IPS-18c (cell line): ENCODE measurements around the gene ACSBG1.

Experiments
- H3K4me3 ChIP-seq: 2 replicates; pipeline ENCODE4 v1.7.0; 2013; ENCODE audit warnings: low read depth, mild to moderate bottlenecking, low read length, moderate library complexity; ENCODE audit not compliant: insufficient read depth
- H3K9me3 ChIP-seq: one replicate; pipeline ENCODE4 v1.6.1; 2013; ENCODE audit warnings: mild to moderate bottlenecking, low read length, moderate library complexity; ENCODE audit not compliant: control insufficient read depth, insufficient read depth

The ACSBG1 gene, protein sequence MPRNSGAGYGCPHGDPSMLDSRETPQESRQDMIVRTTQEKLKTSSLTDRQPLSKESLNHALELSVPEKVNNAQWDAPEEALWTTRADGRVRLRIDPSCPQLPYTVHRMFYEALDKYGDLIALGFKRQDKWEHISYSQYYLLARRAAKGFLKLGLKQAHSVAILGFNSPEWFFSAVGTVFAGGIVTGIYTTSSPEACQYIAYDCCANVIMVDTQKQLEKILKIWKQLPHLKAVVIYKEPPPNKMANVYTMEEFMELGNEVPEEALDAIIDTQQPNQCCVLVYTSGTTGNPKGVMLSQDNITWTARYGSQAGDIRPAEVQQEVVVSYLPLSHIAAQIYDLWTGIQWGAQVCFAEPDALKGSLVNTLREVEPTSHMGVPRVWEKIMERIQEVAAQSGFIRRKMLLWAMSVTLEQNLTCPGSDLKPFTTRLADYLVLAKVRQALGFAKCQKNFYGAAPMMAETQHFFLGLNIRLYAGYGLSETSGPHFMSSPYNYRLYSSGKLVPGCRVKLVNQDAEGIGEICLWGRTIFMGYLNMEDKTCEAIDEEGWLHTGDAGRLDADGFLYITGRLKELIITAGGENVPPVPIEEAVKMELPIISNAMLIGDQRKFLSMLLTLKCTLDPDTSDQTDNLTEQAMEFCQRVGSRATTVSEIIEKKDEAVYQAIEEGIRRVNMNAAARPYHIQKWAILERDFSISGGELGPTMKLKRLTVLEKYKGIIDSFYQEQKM

DNA sequence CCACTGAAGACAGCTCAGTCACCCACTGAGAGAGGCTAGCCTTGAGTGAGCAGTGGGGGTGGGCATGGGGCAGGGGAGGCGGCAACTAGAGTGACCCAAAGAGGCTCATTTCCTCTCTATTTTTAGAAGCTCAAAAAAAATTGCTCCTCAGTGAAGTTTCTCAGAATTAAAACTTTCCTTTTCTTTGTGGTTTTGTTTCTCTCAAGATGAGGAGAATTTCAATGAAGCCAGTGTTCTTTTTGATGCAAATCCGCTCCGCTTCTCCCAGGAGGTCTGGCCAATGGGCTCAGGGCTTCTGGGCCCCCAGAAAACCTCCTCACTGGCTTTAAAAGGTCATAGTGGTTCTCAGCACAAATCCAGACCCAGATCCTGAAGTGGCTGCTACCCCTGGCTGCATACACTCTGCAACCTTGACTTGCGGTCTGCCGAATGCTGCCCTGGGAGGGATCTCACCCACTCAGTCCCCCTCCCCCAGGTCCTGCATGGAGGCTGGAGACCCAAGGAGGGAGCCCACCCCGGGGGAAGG is at the start of gene ACSBG1:
TSS of gene ACSBG1 (minus strand) at position 51 of the 526 bp plus-strand sequence. CDS start 64 bp downstream, outside the sequence.
- no peak within 1 kb of the TSS for H3K4me3 ChIP-seq
- H3K9me3 ChIP-seq: no peaks in the 10 kb centered on the region

GRCh38 chr15:78282324-78282723 is 48.0 kb upstream of the ACSBG1 start:
- Histone ChIP-seq H3K4me3 (no peak overlapping the region), H3K9me3 (no peaks in the 10 kb centered on the region)

GRCh38 chr15:78280319-78281072 is 46.1 kb upstream of the ACSBG1 start:
- no peaks in the 10 kb centered on the region for H3K9me3 ChIP-seq
- no peak overlapping the region for H3K4me3 ChIP-seq

DNA sequence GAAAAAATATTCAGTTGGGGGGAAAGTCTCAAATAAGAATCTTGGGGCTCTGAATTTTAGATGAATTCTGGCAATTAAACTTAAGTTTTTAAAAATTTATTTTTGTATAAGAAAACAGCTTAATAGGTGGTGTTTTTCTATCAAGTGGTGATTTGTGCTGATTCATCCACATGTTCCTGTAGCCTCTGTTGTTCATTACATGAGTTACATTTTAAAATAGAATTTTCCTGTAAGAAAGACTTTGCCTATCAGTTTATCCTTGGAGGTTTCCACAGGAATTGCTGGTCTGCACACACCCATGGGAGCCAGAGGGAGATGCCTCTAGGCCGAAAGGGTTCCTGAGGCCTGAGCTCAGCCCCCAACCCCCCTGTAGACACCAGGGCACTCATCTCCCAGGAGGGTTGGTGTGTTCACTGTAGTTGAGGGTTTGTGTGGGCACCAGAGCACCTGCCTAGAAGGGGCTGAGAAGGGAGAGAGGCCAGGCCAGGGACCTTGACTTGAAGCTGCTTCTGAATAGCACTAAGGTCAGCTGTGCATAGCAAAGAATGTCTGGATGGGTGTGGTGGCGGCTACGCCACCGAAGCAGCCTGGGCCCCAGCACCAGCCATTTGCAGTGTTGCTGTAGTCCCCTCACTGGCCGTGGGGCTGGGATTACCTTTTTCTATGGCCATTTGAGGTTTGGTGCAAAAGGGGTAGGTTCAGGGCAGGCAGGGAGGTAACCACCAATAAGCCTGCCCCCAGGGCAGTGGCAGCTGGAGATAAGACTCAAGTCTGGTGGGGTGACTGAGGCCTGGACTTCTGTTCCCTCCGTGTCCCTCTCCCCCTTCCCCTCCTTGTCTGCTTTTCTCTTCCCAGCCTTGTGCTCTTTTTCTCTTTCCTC is 41.9 kb upstream of the ACSBG1 start:
- no peak overlapping the region for H3K4me3 ChIP-seq
- no peaks in the 10 kb centered on the region for H3K9me3 ChIP-seq

GRCh38 chr15:78274994-78275393 is 40.6 kb upstream of the ACSBG1 start:
- H3K9me3 ChIP-seq: no peaks in the 10 kb centered on the region
- H3K4me3 ChIP-seq: no peak overlapping the region

DNA sequence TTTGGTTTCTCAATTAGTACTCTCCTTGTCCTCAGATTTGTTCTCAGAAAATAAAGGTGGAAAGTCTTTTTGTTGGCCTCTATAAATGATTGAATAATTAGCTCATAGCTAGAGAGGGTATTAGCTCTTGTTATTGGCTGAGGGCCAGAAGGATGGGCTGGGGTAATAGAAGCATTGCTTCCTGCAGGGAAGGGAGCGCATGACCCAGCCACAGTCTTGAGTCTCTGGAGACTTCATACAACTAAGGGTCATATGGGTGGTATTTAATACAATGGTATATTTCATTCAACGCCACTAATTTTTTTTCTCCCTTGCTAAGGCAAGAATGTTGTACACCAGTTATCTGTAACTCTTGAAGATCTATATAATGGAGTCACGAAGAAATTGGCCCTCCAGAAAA is 38.4 kb upstream of the ACSBG1 start:
- Histone ChIP-seq H3K9me3 (no peaks in the 10 kb centered on the region), H3K4me3 (no peak overlapping the region)

DNA sequence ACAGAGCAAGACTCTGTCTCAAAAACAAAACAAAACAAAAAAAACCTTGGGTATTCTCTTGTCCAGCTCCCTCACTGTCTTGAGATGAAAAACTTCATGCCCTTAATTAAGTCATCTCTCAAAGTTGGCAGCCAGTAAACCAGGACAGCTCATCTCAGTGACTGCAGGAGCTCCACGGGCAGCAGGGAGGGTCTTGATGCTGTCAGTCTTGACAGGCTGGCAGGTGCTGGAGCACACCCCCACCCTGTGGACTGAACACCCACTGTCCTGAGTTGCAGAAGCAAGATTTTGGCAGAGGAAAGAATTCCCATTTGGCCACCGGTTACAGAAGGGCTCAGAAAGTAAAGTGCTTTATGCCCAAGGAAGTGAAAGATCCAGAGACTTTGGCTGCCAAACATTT is 38.0 kb upstream of the ACSBG1 start:
- H3K9me3 ChIP-seq: no peaks in the 10 kb centered on the region
- no peak overlapping the region for H3K4me3 ChIP-seq

- Histone ChIP-seq H3K4me3 (no peak overlapping the region), H3K9me3 (peaks cover 3% of the 10 kb centered on the region)
These were observed 32.4 kb upstream of the ACSBG1 start for GRCh38 chr15:78266806-78267205.

GRCh38 chr15:78266229-78266628 is 31.9 kb upstream of the ACSBG1 start:
- Histone ChIP-seq H3K4me3 (no peak overlapping the region), H3K9me3 (peaks cover 3% of the 10 kb centered on the region)

GRCh38 chr15:78265752-78266224 is 31.4 kb upstream of the ACSBG1 start:
- no peak overlapping the region for H3K4me3 ChIP-seq
- H3K9me3 ChIP-seq: peaks cover 3% of the 10 kb centered on the region

DNA sequence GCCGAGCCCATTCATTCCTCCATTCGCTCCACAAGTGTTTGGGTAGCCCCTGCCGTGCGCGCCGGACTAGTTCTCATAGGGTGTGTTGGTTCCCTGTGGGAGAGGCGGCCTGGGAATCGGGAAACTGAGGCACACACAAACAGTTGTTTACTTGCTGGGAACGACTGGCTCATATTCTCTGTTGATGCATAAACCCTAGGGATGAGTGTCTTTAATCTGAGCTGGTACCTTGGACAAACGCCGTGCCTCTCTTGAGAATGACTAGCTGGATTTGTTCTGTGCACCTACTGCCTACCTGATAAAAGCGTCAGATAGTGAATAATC is 30.7 kb upstream of the ACSBG1 start:
- Histone ChIP-seq H3K4me3 (peak overlapping the region; percentile 49; the same call in 1 of the 2 replicates), H3K9me3 (peaks cover 3% of the 10 kb centered on the region)

DNA sequence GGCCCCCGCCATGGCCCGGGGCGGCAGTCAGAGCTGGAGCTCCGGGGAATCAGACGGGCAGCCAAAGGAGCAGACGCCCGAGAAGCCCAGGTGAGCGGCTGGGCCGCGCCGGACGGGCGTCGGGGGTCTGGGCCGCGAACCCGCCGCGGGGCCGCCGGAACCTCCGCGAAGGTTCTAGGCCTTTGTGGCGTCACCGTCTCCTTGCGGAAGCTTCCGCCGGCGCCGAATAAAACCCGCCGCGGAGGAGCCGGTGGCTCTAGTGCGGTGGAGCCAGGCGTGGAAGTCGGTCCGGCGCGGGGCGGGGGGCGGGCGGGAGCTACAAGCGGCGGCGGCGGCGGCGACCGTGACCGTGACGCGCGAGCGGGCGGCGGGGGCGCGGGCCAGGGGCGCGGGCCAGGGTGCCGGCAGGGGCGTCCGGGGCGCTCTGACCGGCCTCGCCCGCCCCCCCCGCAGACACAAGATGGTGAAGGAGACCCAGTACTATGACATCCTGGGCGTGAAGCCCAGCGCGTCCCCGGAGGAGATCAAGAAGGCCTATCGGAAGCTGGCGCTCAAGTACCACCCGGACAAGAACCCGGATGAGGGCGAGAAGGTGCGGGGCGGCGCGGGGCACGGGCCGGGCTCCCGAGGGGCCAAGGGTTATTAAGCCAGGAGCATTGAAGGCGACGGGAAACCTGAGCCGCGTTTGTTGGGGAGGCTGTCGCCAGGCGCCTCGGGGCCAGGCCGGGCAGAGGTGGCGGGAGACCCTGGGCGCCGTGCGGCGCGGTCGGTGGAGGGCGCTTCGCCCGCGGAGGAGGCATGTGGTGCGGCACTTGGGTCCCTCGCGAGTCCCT is 30.2 kb upstream of the ACSBG1 start, which contains the start of gene DNAJA4:
TSS of gene DNAJA4 (plus strand) at position 259 of the 833 bp plus-strand sequence. CDS start at position 461, 202 bp downstream.
- H3K4me3 ChIP-seq: peak within 1 kb of the TSS; percentile 49; the same call in 1 of the 2 replicates
- peaks cover 3% of the 10 kb centered on the region for H3K9me3 ChIP-seq

DNA sequence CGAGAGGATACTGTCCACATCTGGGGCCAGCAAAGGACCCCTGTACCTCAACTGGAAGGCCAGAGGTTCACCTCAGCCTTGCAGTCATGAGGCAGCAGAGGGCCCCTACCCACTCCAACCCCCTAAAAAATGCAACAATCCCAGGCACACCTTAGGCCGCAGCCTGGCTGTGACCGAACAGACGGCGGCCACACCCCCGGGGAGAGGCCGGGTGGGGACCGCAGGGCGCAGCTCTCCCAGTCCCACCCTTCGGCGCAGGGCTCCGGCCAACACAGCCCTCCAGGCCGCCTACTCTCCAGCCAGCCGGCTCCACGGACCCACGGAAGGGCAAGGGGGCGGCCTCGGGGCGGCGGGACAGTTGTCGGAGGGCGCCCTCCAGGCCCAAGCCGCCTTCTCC is 29.5 kb upstream of the ACSBG1 start:
- peaks cover 3% of the 10 kb centered on the region for H3K9me3 ChIP-seq

DNA sequence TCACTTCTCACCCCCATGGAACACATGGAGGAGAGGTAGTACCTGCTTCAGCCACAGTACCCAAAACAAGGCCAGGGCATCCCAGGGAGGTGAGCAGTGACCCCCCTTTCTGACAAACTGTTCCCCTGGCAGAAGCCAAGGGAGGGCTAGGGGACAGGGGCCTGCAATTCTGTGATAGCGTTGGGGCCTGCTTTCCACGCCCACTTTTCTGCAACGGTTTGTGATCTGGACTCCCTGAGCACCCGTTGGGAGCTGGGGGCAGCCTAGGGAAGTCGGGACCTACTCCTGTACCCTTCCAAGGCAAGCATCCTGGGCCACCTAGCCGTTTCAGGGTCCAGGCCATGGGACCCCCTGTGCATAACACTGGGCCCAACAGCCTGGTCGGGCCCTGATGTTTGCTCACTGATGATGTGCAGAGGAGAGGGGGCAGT is 29.0 kb upstream of the ACSBG1 start:
- H3K4me3 ChIP-seq: no peak overlapping the region; the same call in 1 of the 2 replicates
- H3K9me3 ChIP-seq: peaks cover 3% of the 10 kb centered on the region

More for the DNA sequence above, 29.5 kb upstream of the ACSBG1 start:
- H3K4me3 ChIP-seq: peak overlapping the region; percentile 38; the same call in 1 of the 2 replicates

- Histone ChIP-seq H3K9me3 (peaks cover 3% of the 10 kb centered on the region), H3K4me3 (no peak overlapping the region)
These were observed 26.7 kb upstream of the ACSBG1 start for GRCh38 chr15:78261062-78261461.
